Pancreas (tissue), 10 donors: ENCODE data around the gene SLC25A25. TPM values are rescaled to one million over a fixed set of nuclear protein-coding genes. Genes with fewer than 3 reads are reported as not detected.

Source experiments
- ATAC-seq, 4 donors: fragments of 200-7000 bp; cut with Tn5 transposase; one replicate each; pipeline versions ENCODE4 v1.8.0 to v1.9.1; 2020; ENCODE audit warnings: mild to moderate bottlenecking in 4 of 4, moderate library complexity in 4 of 4
- DNase-seq, 6 donors: peaks; one replicate each; pipeline ENCODE4 v3.0.0-alpha.2; 2020
- FAIRE-seq: peaks from 2 replicates; lab custom pipeline; 2012; peaks lifted over from hg19 to GRCh38; lab: Jason Lieb, UNC
- H3K27ac ChIP-seq, 4 donors: fragments of 200-600 bp; sonication (generic); 1 replicate in 3 of 4; 2 replicates in 1 of 4; pipeline versions ENCODE4 v1.5.0 to v1.8.0; 2020
- H3K27me3 ChIP-seq, 4 donors: fragments of 200-600 bp; one replicate each; pipeline ENCODE4 v1.8.0; 2021
- H3K36me3 ChIP-seq, 3 donors: fragments of 200-600 bp; sonication (generic) in 1 of 3; one replicate each; pipeline versions ENCODE4 v1.5.0 to v1.8.0; 2020 to 2021
- H3K4me1 ChIP-seq, 3 donors: fragments of 200-600 bp; one replicate each; pipeline ENCODE4 v1.8.0; 2021
- H3K4me3 ChIP-seq, 4 donors: fragments of 200-600 bp; sonication (generic) in 2 of 4; one replicate each; pipeline versions ENCODE4 v1.5.0 to v1.8.0; 2020 to 2021
- H3K9me3 ChIP-seq, 4 donors: fragments of 200-600 bp; one replicate each; pipeline ENCODE4 v1.8.0; 2021
- WGBS, 2 donors: extraction: QIAGEN DNeasy Blood & Tissue Kit; methylation state at CpG; one replicate each; pipeline ENCODE4 v1.1.7; 2013; 5-methylcytosine and 5-hydroxymethylcytosine counted together
- intact Hi-C, 3 donors: fragments of 100-400 bp; cut with DNase I; formaldehyde crosslinking; loops; one replicate each; pipeline versions ENCODE4 v1.11.1 to v1.14.2; 2022
- polyA plus RNA-seq, 2 donors: library from polyadenylated mRNA; stranded (reverse); fragments of 200-250 nt; gene quantifications; one replicate each; pipeline ENCODE4 v1.2.3, GENCODE V29; 2013
- total RNA-seq, 6 donors: library from RNA; stranded (reverse); fragmentation: NEBNext Ultra II Directional in 4 of 6; extraction: Animal tissue kit (Norgen Biotek cat#: 25700) in 4 of 6; gene quantifications; one replicate each; pipeline versions ENCODE4 v1.2.1 to v1.2.4, GENCODE V29; 2021 to 2023
- TF ChIP-seq, protein P1 (sequence below), 4 donors: fragments of 200-600 bp; sonication (generic) in 3 of 4; IDR thresholded peaks; one replicate each; pipeline versions ENCODE4 v1.5.0 to v1.8.0; 2021; ENCODE audit warnings: antibody characterized with exemption in 4 of 4
- donor health status: healthy with polysubstance abuse.
- donor health status: DM: no; HTN: no; CAD: no; lungs with moderate emphysema.
- donor health status: DM: no; HTN: no; CAD: no.
- donor health status: control.
- donor health status: control.
- donor health status: Bipolar disorder and iron deficiency.
- donor health status: DM: yes; HTN: yes; CAD: no.
- donor health status: DM: no; HTN: no; CAD: no.
- donor health status: DM: no; HTN: no; CAD: no.
- donor health status: DM: yes; HTN: yes; CAD: no.

SLC25A25 gene
- total and polyA plus RNA-seq, 8 donors, result 6.8 to 134 (median 43.1) TPM

DNA sequence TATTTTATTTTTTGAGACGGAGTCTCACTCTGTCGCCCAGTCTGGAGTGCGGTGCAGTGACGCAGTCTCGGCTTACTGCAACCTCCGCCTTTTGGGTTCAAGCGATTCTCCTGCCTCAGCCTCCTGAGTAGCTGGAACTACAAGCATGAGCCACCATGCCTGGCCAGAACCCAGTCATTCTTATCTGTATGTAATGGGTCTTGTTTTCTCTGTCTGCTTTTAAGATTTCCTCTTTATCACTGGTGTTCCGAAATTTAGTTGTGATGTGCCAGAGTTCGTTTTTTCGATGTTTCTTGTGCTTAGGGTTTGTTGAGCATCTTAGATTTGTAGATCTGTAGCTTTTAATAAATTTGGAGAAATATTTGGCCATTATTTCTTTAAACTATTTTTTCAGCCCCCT, 19.2 kb downstream of the SLC25A25 start:
- Histone ChIP-seq H3K27me3 (no peaks in the 10 kb centered on the region), H3K36me3 (no peaks in the 10 kb centered on the region), H3K4me3 (no peak overlapping the region), H3K27ac (no peak overlapping the region), H3K9me3 (no peaks in the 10 kb centered on the region), H3K4me1 (no peaks in the 10 kb centered on the region)
- intact Hi-C loops, result no loop called here
- WGBS, 2 donors, result 73 to 83% methylated on average over 10 of the region's 10 CpGs
- DNase-seq (peak in 1 of 6 donors; percentile 8), ATAC-seq (no peak), FAIRE-seq (no peak)
- TF ChIP-seq, protein P1, sequence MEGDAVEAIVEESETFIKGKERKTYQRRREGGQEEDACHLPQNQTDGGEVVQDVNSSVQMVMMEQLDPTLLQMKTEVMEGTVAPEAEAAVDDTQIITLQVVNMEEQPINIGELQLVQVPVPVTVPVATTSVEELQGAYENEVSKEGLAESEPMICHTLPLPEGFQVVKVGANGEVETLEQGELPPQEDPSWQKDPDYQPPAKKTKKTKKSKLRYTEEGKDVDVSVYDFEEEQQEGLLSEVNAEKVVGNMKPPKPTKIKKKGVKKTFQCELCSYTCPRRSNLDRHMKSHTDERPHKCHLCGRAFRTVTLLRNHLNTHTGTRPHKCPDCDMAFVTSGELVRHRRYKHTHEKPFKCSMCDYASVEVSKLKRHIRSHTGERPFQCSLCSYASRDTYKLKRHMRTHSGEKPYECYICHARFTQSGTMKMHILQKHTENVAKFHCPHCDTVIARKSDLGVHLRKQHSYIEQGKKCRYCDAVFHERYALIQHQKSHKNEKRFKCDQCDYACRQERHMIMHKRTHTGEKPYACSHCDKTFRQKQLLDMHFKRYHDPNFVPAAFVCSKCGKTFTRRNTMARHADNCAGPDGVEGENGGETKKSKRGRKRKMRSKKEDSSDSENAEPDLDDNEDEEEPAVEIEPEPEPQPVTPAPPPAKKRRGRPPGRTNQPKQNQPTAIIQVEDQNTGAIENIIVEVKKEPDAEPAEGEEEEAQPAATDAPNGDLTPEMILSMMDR (IDR thresholded peaks at IDR 0.05), result no peak

DNA sequence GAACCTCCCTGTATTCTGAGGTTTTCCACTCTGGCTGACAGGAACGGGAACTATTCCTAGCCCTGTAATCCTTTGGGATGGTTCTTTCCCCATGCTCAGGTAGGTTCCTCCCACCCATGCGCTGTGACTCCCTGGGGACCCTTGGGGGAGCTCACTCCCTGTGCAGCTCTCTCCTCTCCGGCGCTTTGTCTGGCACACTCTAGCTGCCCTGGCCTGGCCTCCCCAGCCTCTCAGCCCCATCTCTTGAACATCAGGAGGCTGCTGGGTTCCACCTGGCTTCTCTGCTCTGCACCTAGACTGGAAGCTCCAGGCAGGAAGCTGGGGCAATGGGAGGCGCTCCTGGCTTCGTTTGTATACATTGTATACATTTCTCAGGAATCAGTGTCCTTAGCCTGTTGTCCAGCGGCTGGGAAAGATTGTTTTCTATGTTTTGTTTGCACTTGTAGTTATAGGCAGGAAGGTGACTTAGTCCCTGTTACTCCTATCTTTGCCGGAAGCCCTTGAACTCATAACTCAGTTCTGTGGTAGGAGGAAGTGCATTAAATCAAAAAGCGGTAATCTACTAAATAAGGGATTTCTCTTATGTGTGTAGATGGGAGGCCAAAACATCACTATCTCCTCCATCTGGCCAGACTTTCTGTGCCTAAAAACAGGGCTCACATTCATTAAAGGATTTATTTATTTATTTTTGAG, 20.4 kb downstream of the SLC25A25 start:
- intact Hi-C loops, result no loop called here
- ATAC-seq, result no peak

DNA sequence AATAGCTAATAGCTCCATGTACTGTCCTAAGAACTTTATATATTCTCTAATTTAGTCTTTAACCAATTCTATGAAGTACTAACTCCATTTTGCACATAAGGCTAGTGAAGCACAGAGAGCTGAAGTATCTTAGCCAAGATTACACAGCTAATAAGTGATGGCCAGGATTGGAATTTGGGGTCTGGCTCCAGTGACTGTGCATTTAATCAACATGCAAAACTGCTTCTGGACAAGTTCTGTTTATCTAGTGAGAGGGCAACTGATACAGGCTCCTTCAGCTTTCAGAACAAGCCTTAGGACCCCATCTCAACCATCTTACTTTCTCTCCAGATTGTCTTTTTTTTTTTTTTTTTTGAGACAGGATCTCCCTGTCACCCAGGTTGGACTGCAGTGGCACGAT, 21.3 kb downstream of the SLC25A25 start:
- DNase-seq (no peak), FAIRE-seq (no peak), ATAC-seq (no peak)
- H3K4me3 ChIP-seq, result no peak overlapping the region
- no peak overlapping the region for H3K27ac ChIP-seq
- no peaks in the 10 kb centered on the region for H3K36me3 ChIP-seq
- intact Hi-C loops, result no loop called here
- peaks cover 0 to 16% (median 0%) of the 10 kb centered on the region in 3 donors for H3K4me1 ChIP-seq
- TF ChIP-seq, protein P1 (IDR thresholded peaks at IDR 0.05), result no peak
- H3K27me3 ChIP-seq, result no peaks in the 10 kb centered on the region
- no peaks in the 10 kb centered on the region for H3K9me3 ChIP-seq
- 95 to 100% methylated on average over 1 of the region's 1 CpG for WGBS, 2 donors

More for the DNA sequence above, 20.4 kb downstream of the SLC25A25 start:
- no peak for DNase-seq
- Histone ChIP-seq H3K27ac (no peak overlapping the region), H3K36me3 (no peaks in the 10 kb centered on the region), H3K4me1 (peaks cover 0 to 9% (median 0%) of the 10 kb centered on the region in 3 donors), H3K9me3 (no peaks in the 10 kb centered on the region), H3K27me3 (no peaks in the 10 kb centered on the region), H3K4me3 (no peak overlapping the region)
- TF ChIP-seq, protein P1 (IDR thresholded peaks at IDR 0.05), result no peak
- no peak for FAIRE-seq
- 73 to 77% methylated on average over 8 to 9 of the region's 9 CpGs for WGBS, 2 donors

DNA sequence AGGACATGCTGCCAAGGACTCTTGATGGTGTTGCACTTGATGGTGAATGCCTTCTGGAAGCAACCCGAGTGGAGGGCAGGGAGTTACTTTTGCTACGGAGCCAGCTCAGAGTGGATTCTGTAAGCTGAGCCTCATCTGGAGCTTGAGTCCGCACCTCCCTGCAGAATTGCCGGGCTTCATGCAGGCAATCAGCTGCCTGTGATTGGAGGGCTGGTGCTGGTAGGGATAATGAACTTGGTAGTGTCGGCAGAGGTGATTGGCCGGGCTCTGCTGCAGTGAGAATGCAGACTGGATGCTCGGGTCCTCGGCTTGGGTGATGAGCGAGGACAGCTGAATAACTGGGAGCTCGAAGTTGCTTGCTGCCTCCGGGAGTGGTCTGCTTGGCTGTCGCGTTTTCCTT, 23.1 kb downstream of the SLC25A25 start:
- Histone ChIP-seq H3K9me3 (no peaks in the 10 kb centered on the region), H3K4me1 (peaks cover 0 to 29% (median 9%) of the 10 kb centered on the region in 3 donors), H3K27ac (no peak overlapping the region), H3K27me3 (no peaks in the 10 kb centered on the region), H3K36me3 (no peaks in the 10 kb centered on the region), H3K4me3 (no peak overlapping the region)
- TF ChIP-seq, protein P1 (IDR thresholded peaks at IDR 0.05), result no peak
- FAIRE-seq, result no peak
- DNase-seq, result no peak
- intact Hi-C loops, result no loop called here
- ATAC-seq, result no peak
- 86 to 87% methylated on average over 13 of the region's 13 CpGs for WGBS, 2 donors

DNA sequence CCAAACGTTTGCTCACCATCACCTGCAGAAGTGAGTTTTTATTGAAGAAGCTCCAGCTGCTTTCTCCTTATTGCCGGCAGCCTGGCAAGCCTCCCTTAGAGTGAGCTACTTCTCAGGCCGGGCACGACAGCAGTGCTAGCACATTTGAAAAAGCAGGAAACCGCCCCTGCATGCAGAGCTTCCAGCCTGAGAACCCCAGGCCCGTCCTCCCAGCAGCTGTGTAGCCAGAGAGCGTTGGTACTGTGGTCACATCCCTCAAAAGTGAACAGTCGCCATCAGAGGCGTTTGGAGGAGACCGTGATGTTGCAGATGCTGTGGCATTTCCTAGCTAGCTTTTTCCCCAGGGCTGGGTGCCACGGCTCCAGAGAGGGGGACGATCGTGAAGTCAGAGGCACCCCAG, 23.5 kb downstream of the SLC25A25 start:
- Histone ChIP-seq H3K4me3 (no peak overlapping the region), H3K36me3 (no peaks in the 10 kb centered on the region), H3K27me3 (no peaks in the 10 kb centered on the region), H3K4me1 (peaks cover 0 to 29% (median 9%) of the 10 kb centered on the region in 3 donors), H3K9me3 (no peaks in the 10 kb centered on the region), H3K27ac (no peak overlapping the region)
- FAIRE-seq (no peak), ATAC-seq (no peak), DNase-seq (no peak)
- WGBS, 2 donors, result 57 to 67% methylated on average over 13 of the region's 13 CpGs
- intact Hi-C loops, result no loop called here
- TF ChIP-seq, protein P1 (IDR thresholded peaks at IDR 0.05), result no peak
